ENCODE measurements around the gene TLK1. TPM values are rescaled to one million over a fixed set of nuclear protein-coding genes. Genes with fewer than 3 reads are reported as not detected.
A peak's percentile ranks its signal among the peaks of the same experiment; 100 is the strongest.

Gene TLK1
- total RNA-seq, 1 donor from 2014 or later: 58.1 TPM

GRCh38 chr2:171136024-171136423 lies 24.7 kb downstream of the TLK1 start:
- intact Hi-C loops (cut with DNase I): no loop called here
- H3K4me1 ChIP-seq: peaks cover 3% of the 10 kb centered on the region
- H3K9me3 ChIP-seq: no peaks in the 10 kb centered on the region
- no peaks in the 10 kb centered on the region for H3K36me3 ChIP-seq
- ATAC-seq (no peak), DNase-seq (no peak)
- no peaks in the 10 kb centered on the region for H3K27me3 ChIP-seq
- H3K27ac ChIP-seq: no peak overlapping the region
- H3K4me3 ChIP-seq: no peak overlapping the region
- TF ChIP-seq CTCF (IDR thresholded peaks at IDR 0.05): no peak

- no peak for TF ChIP-seq CTCF (IDR thresholded peaks at IDR 0.05)
- intact Hi-C loops (cut with DNase I): no loop called here
- ATAC-seq: no peak
These were observed 26.0 kb downstream of the TLK1 start for GRCh38 chr2:171134624-171135230.

GRCh38 chr2:171132086-171132485 lies 28.6 kb downstream of the TLK1 start:
- Histone ChIP-seq H3K36me3 (no peaks in the 10 kb centered on the region), H3K27me3 (no peaks in the 10 kb centered on the region), H3K4me1 (no peaks in the 10 kb centered on the region), H3K27ac (no peak overlapping the region), H3K9me3 (no peaks in the 10 kb centered on the region), H3K4me3 (no peak overlapping the region)
- intact Hi-C loops (cut with DNase I): no loop called here
- TF ChIP-seq CTCF (IDR thresholded peaks at IDR 0.05): no peak
- no peak for ATAC-seq
- DNase-seq: no peak

More at GRCh38 chr2:171134624-171135230, 26.0 kb downstream of the TLK1 start:
- DNase-seq: no peak
- Histone ChIP-seq H3K9me3 (no peaks in the 10 kb centered on the region), H3K4me3 (no peak overlapping the region), H3K36me3 (no peaks in the 10 kb centered on the region), H3K27ac (no peak overlapping the region), H3K4me1 (no peaks in the 10 kb centered on the region), H3K27me3 (no peaks in the 10 kb centered on the region)

GRCh38 chr2:171128461-171128860 lies 32.2 kb downstream of the TLK1 start:
- ATAC-seq (peak; percentile 45), DNase-seq (no peak)
- no peaks in the 10 kb centered on the region for H3K27me3 ChIP-seq
- intact Hi-C loops (cut with DNase I): no loop called here
- no peaks in the 10 kb centered on the region for H3K36me3 ChIP-seq
- peaks cover 5% of the 10 kb centered on the region for H3K4me1 ChIP-seq
- no peak overlapping the region for H3K27ac ChIP-seq
- H3K4me3 ChIP-seq: no peak overlapping the region
- no peaks in the 10 kb centered on the region for H3K9me3 ChIP-seq
- TF ChIP-seq CTCF (IDR thresholded peaks at IDR 0.05): no peak

GRCh38 chr2:171124541-171124940 lies 36.2 kb downstream of the TLK1 start:
- ATAC-seq (no peak), DNase-seq (no peak)
- Histone ChIP-seq H3K36me3 (no peaks in the 10 kb centered on the region), H3K4me1 (peaks cover 5% of the 10 kb centered on the region), H3K27ac (no peak overlapping the region), H3K9me3 (no peaks in the 10 kb centered on the region), H3K4me3 (no peak overlapping the region), H3K27me3 (no peaks in the 10 kb centered on the region)
- no peak for TF ChIP-seq CTCF (IDR thresholded peaks at IDR 0.05)
- intact Hi-C loops (cut with DNase I): no loop called here

GRCh38 chr2:171109571-171109970 lies 51.1 kb downstream of the TLK1 start:
- Histone ChIP-seq H3K27ac (no peak overlapping the region), H3K9me3 (no peaks in the 10 kb centered on the region), H3K4me1 (no peaks in the 10 kb centered on the region), H3K36me3 (no peaks in the 10 kb centered on the region), H3K27me3 (no peaks in the 10 kb centered on the region), H3K4me3 (no peak overlapping the region)
- intact Hi-C loops (cut with DNase I): no loop called here
- DNase-seq (no peak), ATAC-seq (no peak)
- TF ChIP-seq CTCF (IDR thresholded peaks at IDR 0.05): no peak

All from upper lobe of right lung (tissue), 1 donor.